Ramos (cell line): ENCODE results near the gene TNFAIP8L1.
"Not testable (repeated sequence)": the region's sequence is repeated elsewhere in the genome, so short reads cannot be mapped to it uniquely, and the experiment has no call there.

ENCODE experiments used
- in situ Hi-C: fragments of 300-500 bp; cut with MboI; formaldehyde crosslinking; loops from one replicate; pipeline ENCODE4 v1.14.3; 2022; ENCODE audit warnings: low sequenced_read_pairs; ENCODE audit not compliant: unreplicated experiment

TNFAIP8L1 gene

GRCh38 chr19:4638828-4639530 lies at the start of gene TNFAIP8L1:
Gene TNFAIP8L1, plus strand, starts transcription at chr19:4639516. Its CDS starts 12,354 bp downstream, at chr19:4651870.
- in situ Hi-C loops: no loop called here

DNA sequence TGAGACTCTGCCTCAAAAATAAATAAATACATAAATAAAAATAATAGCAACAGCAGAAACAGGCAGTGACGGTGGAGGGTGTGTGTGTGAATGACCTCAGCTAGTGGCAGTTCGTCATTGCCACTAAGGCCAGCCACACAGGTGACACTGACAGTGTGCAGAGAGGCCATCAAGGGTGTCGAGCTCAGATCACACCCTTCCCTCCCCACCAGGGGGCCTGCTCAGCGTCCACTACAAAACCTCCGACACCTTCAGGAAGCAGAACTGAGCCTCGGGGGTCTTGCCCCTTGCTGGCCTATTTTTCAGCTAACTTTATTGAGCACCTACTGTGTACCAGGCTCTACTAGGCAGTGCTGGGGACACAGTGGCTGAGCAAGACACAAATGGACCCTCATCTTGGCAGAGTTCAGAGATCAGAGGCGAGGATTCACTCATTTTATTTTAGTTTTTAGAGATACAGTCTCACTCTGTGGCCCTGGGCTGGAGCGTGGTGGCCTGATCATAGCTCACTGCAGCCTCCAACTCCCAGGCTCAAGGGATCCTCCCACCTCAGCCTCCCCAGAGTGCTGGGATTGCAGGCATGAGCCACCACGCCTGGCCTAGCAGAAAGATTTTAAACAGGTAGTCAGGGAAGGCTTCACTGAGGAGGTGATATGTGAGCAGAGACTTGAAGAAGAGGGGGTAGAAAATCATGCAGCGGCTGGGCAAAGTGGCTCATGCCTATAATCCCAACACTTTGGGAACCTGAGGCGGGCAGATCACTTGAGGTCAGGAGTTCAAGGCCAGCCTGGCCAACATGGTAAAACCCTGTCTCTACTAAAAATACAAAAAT lies 49.5 kb upstream of the TNFAIP8L1 start:
- in situ Hi-C loops: loop anchor here (5.0 kb wide), 1 partner anchor 43 kb away; no protein-coding TSS in a partner anchor

DNA sequence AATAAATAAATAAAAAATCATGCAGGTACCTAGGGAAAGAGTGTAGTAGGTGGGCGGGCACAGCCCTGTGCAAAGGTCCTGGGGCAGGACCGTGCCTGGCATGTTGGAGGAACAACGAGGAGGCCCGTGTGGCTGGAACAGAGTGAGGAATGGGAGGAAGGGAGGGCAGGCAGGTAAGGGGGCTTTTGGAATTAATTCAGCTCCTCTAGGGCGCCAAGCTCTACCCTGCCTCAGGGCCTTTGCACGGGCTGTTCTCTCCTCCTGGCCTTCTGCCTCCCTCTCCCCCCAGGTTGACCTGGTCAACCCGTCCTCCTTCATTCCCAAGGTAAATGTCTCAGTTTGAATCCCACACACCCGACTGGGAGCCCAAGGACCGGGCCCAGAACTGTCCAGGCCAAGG lies 48.8 kb upstream of the TNFAIP8L1 start:
- in situ Hi-C loops: no loop called here

DNA sequence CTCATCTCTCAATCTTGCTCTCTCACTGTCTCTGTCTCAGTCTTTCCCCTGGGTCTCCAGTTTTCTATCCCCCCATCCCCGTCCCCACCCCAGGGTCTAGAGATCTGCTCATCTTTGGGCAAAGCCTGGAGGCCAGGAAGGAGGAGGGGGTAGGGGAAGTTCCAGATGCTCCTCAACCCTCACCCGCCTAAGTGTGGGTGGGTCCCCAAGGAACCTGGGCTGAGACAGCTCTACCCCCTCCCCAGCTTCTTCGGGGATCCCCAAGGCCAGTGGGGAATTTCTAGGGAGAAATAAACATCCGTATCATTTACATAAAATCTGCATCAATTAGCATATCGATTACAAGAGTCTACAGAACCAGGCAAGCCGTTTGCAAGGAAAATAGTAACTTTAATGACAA lies 48.0 kb upstream of the TNFAIP8L1 start:
- in situ Hi-C loops: no loop called here

- in situ Hi-C loops: no loop called here
These were observed 46.9 kb upstream of the TNFAIP8L1 start for GRCh38 chr19:4592445-4592844.

DNA sequence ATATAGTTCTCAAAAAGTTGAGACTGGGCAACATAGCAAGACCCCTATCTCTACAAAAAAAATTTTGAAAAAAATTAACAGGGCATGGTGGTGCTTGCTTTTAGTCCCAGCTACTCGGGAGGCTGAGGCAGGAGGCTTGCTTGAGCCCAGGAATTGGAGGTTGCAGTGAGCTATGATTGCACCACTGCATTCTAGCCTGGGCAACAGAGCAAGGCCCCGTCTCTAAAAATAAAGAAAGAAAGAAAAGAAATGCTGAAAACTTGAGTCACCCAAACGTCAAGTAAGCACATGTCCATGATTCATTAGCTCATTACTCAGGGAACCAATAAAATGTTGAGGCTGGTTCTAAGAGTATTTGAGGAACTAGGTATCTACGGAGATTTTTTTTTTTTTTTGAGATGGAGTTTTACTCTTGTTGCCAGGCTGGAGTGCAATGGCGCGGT lies 45.9 kb upstream of the TNFAIP8L1 start:
- in situ Hi-C loops: no loop called here

GRCh38 chr19:4594201-4594600 lies 45.1 kb upstream of the TNFAIP8L1 start:
- in situ Hi-C loops: no loop called here

DNA sequence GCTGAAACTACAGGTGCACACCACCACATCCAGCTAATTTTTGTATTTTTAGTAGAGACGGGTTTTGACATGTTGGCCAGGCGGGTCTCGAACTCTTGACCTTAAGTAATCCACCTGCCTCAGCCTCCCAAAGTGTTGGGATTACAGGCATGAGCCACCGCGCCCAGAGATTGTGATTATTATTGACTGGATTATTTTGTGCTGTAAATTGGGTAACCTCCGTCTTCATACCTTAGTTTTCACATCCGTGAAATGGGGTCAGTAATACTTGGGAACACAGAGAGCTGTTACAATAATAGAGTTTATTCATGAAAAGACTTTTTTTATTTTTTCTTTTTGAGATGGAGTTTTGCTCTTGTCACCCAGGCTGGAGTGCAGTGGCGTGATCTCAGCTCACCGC lies 44.2 kb upstream of the TNFAIP8L1 start:
- in situ Hi-C loops: not testable (repeated sequence)

DNA sequence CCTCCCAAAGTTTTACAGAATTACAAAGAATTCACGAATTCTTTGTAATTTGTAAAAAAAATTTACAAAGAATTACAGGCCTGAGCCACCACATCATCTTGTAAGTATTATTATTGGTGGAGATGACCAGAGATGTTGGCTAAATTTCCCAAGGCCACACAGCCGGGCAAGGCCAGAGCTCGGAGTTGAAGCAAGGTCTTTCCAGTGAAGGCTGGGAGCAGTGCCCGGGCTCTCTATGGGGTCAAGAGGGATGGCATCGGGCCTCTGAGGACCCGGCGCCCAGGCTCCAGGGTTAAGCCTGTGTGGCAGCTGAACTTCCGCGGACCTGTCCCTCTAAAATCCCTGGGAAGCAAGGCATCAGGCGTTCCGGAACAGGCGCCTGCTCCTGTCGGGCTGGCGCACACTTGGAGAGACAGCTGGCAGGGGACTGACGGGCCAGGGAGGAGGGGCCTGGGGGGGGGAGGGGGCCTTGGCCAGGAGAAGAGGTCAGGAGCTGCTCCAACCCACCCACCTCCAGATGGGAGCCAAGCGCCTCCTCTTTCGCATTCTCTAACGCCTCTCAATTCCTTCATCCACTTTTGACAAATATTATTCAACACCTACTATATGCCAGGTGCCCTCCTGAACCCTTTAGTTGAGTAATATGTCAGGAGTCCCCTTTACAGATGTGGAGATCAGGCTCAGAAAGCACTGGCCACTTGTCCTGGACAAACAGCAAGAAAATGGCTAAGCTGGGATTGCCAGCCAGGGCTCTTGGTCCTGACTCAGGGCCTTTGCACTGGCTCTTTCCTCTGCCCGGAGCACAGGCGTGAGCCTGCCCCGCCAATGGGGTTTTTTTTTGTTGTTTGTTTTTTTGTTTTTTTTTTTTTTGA lies 43.0 kb upstream of the TNFAIP8L1 start:
- in situ Hi-C loops: no loop called here

- in situ Hi-C loops: no loop called here
These were observed 41.9 kb upstream of the TNFAIP8L1 start for GRCh38 chr19:4597278-4597974.

DNA sequence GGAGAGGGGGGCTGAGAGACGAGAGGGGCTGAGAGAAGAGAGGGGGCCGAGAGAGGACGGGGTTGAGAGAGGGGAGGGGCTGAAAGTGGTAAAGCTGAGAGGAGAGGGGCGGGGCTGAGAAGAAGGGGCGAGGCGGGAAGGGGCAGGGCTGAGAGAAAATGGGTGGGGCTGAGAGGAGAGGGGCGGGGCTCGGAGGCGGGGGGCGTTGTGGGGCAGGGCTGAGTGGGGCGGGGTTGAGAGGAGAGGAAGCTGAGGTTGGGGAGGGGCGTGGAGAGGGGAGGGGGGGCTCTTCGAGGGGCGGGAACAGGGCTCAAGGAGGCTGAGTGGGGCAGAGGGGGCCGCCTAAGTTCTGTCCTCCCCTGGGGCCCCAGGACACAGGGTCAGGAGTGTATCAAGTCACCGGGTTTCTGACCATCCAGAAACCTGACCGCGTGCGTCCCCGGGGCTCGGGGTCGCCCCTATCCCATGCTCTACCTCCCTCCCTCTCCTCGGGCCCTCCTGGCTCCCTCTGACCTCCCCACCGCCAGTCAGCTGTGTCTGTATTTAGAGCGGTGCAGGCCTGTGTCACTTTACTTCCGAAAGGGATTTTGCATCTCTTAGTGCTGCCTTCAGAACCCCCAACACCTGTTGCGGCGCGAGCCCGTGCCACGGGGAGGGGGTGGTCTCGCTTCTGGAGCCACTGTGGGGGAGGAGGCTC lies 41.2 kb upstream of the TNFAIP8L1 start:
- in situ Hi-C loops: no loop called here

GRCh38 chr19:4598712-4599111 lies 40.6 kb upstream of the TNFAIP8L1 start:
- in situ Hi-C loops: no loop called here

- in situ Hi-C loops: no loop called here
These were observed 39.2 kb upstream of the TNFAIP8L1 start for GRCh38 chr19:4600082-4600481.

- in situ Hi-C loops: no loop called here
These were observed 38.4 kb upstream of the TNFAIP8L1 start for GRCh38 chr19:4600893-4601292.

- in situ Hi-C loops: no loop called here
These were observed 37.0 kb upstream of the TNFAIP8L1 start for GRCh38 chr19:4602173-4602788.

DNA sequence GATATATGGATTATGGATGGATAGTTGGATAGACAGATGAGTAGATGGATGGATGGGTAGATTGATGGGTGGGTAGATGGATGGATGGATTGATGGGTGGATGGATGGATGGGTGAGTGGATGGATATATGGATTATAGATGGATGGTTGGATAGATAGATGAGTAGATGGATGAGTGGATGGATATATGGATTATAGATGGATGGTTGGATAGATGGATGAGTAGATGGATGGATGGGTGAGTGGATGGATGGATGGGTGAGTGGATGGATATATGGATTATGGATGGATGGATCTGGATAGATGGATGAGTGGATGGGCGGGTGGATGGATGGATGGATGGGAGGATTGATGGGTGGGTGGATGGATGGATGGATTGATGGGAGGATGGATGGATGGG lies 36.4 kb upstream of the TNFAIP8L1 start:
- in situ Hi-C loops: no loop called here

DNA sequence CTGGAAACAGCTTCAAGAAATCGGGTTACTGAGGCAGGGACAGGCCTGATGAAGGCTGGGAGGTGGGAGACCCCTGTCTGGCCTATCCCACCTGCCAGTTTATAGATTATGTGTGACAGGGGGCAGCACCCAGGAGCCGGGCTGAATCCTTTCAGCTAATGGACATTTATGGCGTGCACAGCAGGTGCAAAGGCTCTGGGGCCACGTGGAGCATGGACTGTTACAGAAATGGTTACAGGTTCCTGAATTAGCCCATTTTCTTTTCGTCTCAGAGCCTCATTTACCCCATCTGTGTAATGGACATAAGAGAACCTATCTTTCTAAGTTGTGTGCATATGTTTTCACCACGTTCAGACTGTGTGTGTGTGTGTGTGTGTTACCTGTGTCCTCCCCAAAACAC lies 34.4 kb upstream of the TNFAIP8L1 start:
- in situ Hi-C loops: no loop called here

DNA sequence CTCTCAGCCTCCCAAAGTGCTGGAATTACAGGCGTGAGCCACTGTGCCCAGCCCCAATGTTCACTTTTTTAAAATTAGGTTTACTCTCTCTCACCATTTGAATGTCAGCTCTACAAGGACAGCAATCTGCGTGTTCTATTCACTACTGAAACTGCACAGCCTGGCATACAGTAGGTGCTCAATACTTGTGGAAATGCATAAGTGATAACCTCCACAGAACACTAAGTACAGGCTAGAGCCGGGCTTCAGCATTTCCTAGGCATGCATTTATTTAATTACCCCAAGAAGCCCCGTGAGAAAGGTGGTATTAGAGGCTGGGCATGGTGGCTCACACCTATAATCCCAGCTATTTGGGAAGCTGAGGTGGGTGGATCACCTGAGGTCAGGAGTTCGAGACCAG lies 33.1 kb upstream of the TNFAIP8L1 start:
- in situ Hi-C loops: no loop called here
